NT2/D1 (cell line): ENCODE data around the gene CACNA1S.

Experiments used
- SUZ12 ChIP-seq: IDR thresholded peaks from 2 replicates; pipeline ENCODE4 v1.6.1; 2011; ENCODE audit not compliant: insufficient read length, insufficient read depth; ENCODE audit errors: extremely low read depth
- YY1 ChIP-seq: IDR thresholded peaks from 2 replicates; pipeline ENCODE4 v1.6.1; 2011; ENCODE audit not compliant: insufficient read length, insufficient read depth

GRCh38 chr1:201100169-201100930, 11.9 kb downstream of the CACNA1S start:
- TF ChIP-seq YY1 (no peak), SUZ12 (no peak)
